Measurements from ENCODE around the gene DUXB.

The DUXB gene

DNA sequence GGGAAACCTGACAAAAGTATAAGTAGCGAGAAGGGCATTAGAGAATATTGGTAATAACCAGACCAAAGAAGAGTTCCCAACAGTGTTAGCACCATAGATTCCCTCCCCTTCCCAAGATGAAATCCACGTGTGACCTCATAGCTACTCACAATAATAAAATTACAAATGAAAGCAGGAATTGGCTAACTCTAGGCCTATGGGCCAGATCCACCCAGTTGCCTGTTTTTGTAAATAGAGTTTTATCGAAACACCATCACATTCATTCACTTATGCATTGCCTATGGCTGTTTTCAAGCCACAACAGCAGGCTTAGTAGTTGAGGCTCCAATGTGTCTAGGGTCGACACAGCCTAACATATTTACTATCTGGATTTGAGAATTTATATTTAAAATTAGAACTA, 17.2 kb upstream of the DUXB start:
- Histone ChIP-seq H3K9me3 (ENCODE audit: control insufficient read depth in 5 of 5, low read length in 5 of 5) (no peaks in the 10 kb centered on the region), H3K27ac (ENCODE audit: low read depth, low read length) (no peak overlapping the region), H3K4me1 (ENCODE audit: control insufficient read depth in 5 of 5, insufficient read depth in 5 of 5, low read length in 5 of 5) (no peaks in the 10 kb centered on the region), H3K27me3 (ENCODE audit: control insufficient read depth in 5 of 5, insufficient read depth in 4 of 5, low read length in 5 of 5) (no peaks in the 10 kb centered on the region), H3K36me3 (ENCODE audit: control insufficient read depth in 5 of 5, insufficient read depth in 5 of 5, low read length in 5 of 5) (no peaks in the 10 kb centered on the region), H3K9ac (ENCODE audit: low read length in 5 of 5) (no peak overlapping the region), H3K4me3 (ENCODE audit: low read depth in 1 of 5, low read length in 5 of 5) (no peak overlapping the region)

DNA sequence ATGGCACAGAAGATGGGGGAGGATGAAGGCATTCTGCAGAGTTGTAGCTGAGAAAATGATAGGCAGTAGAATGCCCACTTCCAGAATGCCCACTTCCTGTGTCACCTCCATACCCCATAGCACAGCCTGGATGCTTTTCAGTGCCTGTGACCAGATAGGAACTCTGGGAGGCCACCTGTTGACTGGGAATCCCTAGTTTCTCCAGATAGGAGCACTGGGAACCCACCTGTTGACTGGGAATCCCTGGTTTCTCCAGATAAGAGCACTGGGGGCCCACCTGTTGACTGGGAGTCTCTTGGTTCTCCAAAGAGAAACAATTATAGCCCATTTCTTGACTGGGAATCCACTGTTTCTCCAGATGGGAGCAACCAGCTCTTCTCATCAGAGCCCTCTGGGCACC, 13.4 kb upstream of the DUXB start:
- H3K9ac ChIP-seq (ENCODE audit: low read length in 5 of 5) = no peak overlapping the region
- no peaks in the 10 kb centered on the region for H3K27me3 ChIP-seq (ENCODE audit: control insufficient read depth in 5 of 5, insufficient read depth in 4 of 5, low read length in 5 of 5)
- no peaks in the 10 kb centered on the region for H3K36me3 ChIP-seq (ENCODE audit: control insufficient read depth in 5 of 5, insufficient read depth in 5 of 5, low read length in 5 of 5)
- peaks cover 2 to 15% (median 10%) of the 10 kb centered on the region in 5 donors for H3K9me3 ChIP-seq (ENCODE audit: control insufficient read depth in 5 of 5, low read length in 5 of 5)
- no peak overlapping the region for H3K4me3 ChIP-seq (ENCODE audit: low read depth in 1 of 5, low read length in 5 of 5)
- H3K4me1 ChIP-seq (ENCODE audit: control insufficient read depth in 5 of 5, insufficient read depth in 5 of 5, low read length in 5 of 5) = no peaks in the 10 kb centered on the region
- H3K27ac ChIP-seq (ENCODE audit: low read depth, low read length) = no peak overlapping the region

DNA sequence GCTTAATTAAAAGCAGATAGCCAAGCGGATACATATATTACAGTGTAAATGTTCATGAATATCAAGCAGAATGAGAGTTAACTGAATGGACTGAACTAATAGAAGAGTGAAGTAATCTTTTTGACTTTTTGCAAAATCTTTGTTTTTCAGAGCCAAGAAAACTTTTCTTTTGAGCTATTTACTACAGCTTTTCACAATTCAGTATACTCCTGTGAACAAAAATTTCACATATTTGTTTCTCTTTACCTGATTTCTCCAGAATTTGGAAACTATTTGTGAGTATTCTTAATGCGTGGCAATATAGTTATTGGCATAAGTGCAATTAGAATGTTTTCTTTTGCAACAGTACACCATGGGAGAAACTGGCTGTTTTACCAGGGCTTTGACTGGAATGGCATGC, 9.1 kb upstream of the DUXB start:
- no peaks in the 10 kb centered on the region for H3K36me3 ChIP-seq (ENCODE audit: control insufficient read depth in 5 of 5, insufficient read depth in 5 of 5, low read length in 5 of 5)
- H3K4me3 ChIP-seq (ENCODE audit: low read depth in 1 of 5, low read length in 5 of 5) = no peak overlapping the region
- H3K27me3 ChIP-seq (ENCODE audit: control insufficient read depth in 5 of 5, insufficient read depth in 4 of 5, low read length in 5 of 5) = no peaks in the 10 kb centered on the region
- no peak overlapping the region for H3K9ac ChIP-seq (ENCODE audit: low read length in 5 of 5)
- H3K4me1 ChIP-seq (ENCODE audit: control insufficient read depth in 5 of 5, insufficient read depth in 5 of 5, low read length in 5 of 5) = no peaks in the 10 kb centered on the region
- H3K27ac ChIP-seq (ENCODE audit: low read depth, low read length) = no peak overlapping the region
- H3K9me3 ChIP-seq (ENCODE audit: control insufficient read depth in 5 of 5, low read length in 5 of 5) = peaks cover 6 to 22% (median 15%) of the 10 kb centered on the region in 5 donors

DNA sequence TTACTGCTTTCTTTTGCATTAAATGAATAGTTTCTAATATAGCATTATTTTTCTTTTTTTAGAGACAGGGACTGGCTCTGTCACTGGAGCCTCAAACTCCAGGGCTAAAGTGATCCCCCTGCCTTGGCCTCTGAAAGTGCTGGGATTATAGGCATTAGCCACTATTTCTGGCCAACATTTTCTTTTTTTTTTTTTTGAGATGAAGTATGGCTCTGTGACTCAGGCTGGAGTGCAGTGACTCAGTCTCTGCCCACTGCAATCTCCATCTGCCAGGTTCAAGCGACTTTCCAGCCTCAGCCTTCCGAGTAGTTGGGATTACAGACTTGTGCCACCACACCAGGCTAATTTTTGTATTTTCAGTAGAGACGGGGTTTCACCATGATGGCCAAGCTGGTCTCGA, 2.0 kb upstream of the DUXB start:
- Histone ChIP-seq H3K27me3 (ENCODE audit: control insufficient read depth in 5 of 5, insufficient read depth in 4 of 5, low read length in 5 of 5) (no peaks in the 10 kb centered on the region), H3K36me3 (ENCODE audit: control insufficient read depth in 5 of 5, insufficient read depth in 5 of 5, low read length in 5 of 5) (no peaks in the 10 kb centered on the region), H3K4me1 (ENCODE audit: control insufficient read depth in 5 of 5, insufficient read depth in 5 of 5, low read length in 5 of 5) (no peaks in the 10 kb centered on the region), H3K9me3 (ENCODE audit: control insufficient read depth in 5 of 5, low read length in 5 of 5) (no peaks in the 10 kb centered on the region), H3K27ac (ENCODE audit: low read depth, low read length) (no peak overlapping the region), H3K4me3 (ENCODE audit: low read depth in 1 of 5, low read length in 5 of 5) (no peak overlapping the region), H3K9ac (ENCODE audit: low read length in 5 of 5) (no peak overlapping the region)

DNA sequence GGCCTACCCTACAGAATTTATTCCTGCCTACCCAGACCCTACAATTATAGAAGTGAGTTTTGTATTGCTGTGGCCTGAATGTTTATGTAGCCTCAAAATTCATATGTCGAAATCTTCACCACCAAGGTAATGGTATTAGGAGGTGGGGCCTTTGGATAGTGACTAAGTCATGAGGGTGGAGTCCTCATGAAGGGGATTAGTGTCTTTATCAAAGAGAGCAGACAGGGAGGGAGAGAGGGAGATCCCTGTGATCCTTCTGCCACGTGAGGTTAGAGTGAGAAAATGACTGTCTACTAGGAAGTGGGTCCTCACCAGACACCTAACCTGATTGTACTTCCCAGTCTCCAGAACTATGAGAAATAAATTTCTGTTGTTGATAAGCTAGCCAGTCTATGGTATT, 981 bp upstream of the DUXB start:
- no peak overlapping the region for H3K27ac ChIP-seq (ENCODE audit: low read depth, low read length)
- H3K9me3 ChIP-seq (ENCODE audit: control insufficient read depth in 5 of 5, low read length in 5 of 5) = no peaks in the 10 kb centered on the region
- H3K4me3 ChIP-seq (ENCODE audit: low read depth in 1 of 5, low read length in 5 of 5) = no peak overlapping the region
- no peak overlapping the region for H3K9ac ChIP-seq (ENCODE audit: low read length in 5 of 5)
- H3K4me1 ChIP-seq (ENCODE audit: control insufficient read depth in 5 of 5, insufficient read depth in 5 of 5, low read length in 5 of 5) = no peaks in the 10 kb centered on the region
- no peaks in the 10 kb centered on the region for H3K36me3 ChIP-seq (ENCODE audit: control insufficient read depth in 5 of 5, insufficient read depth in 5 of 5, low read length in 5 of 5)
- no peaks in the 10 kb centered on the region for H3K27me3 ChIP-seq (ENCODE audit: control insufficient read depth in 5 of 5, insufficient read depth in 4 of 5, low read length in 5 of 5)

DNA sequence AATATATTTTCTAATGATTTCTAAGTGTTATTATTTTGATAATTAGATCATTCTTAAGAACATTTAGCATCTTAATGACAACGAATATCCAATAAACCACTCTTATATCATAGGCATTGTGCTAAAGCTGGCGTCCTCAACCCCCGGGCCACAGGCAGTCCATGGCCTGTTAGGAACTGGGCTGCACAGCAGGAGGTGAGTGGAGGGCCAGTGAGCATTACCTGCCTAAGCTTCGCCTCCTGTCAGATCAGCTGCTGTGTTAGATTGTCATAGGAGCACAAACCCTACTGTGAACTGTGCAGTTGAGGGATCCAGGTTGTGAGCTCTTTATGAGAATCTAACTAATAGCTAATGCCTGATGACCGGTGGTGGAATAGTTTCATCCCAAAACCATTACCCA, 3.7 kb downstream of the DUXB start:
- Histone ChIP-seq H3K27ac (ENCODE audit: low read depth, low read length) (no peak overlapping the region), H3K27me3 (ENCODE audit: control insufficient read depth in 5 of 5, insufficient read depth in 4 of 5, low read length in 5 of 5) (no peaks in the 10 kb centered on the region), H3K4me3 (ENCODE audit: low read depth in 1 of 5, low read length in 5 of 5) (no peak overlapping the region), H3K9ac (ENCODE audit: low read length in 5 of 5) (no peak overlapping the region), H3K4me1 (ENCODE audit: control insufficient read depth in 5 of 5, insufficient read depth in 5 of 5, low read length in 5 of 5) (no peaks in the 10 kb centered on the region), H3K36me3 (ENCODE audit: control insufficient read depth in 5 of 5, insufficient read depth in 5 of 5, low read length in 5 of 5) (peaks cover 0 to 2% (median 0%) of the 10 kb centered on the region in 5 donors), H3K9me3 (ENCODE audit: control insufficient read depth in 5 of 5, low read length in 5 of 5) (no peaks in the 10 kb centered on the region)

DNA sequence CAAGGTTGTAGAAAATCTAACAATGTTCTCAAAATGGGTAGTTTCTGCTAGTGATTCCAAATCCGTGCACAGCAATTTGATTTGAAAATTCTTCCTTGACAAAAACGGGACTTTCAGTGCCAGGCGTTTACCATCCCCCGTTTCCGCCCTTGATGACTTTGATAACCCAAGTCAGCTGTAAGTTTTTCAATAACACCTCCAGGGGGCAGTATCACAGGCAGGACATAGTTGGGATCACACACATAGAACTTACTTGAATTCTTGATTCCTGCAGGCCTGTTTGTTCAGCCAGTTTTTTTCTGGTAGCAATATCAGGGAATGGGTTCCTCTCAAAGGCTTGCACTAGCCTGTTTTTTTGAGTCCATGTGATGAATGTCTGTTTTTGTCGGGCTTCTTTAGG, 5.6 kb downstream of the DUXB start:
- Histone ChIP-seq H3K9me3 (ENCODE audit: control insufficient read depth in 5 of 5, low read length in 5 of 5) (no peaks in the 10 kb centered on the region), H3K27ac (ENCODE audit: low read depth, low read length) (no peak overlapping the region), H3K4me3 (ENCODE audit: low read depth in 1 of 5, low read length in 5 of 5) (no peak overlapping the region), H3K4me1 (ENCODE audit: control insufficient read depth in 5 of 5, insufficient read depth in 5 of 5, low read length in 5 of 5) (no peaks in the 10 kb centered on the region), H3K9ac (ENCODE audit: low read length in 5 of 5) (no peak overlapping the region), H3K36me3 (ENCODE audit: control insufficient read depth in 5 of 5, insufficient read depth in 5 of 5, low read length in 5 of 5) (peaks cover 0 to 2% (median 0%) of the 10 kb centered on the region in 5 donors), H3K27me3 (ENCODE audit: control insufficient read depth in 5 of 5, insufficient read depth in 4 of 5, low read length in 5 of 5) (no peaks in the 10 kb centered on the region)

DNA sequence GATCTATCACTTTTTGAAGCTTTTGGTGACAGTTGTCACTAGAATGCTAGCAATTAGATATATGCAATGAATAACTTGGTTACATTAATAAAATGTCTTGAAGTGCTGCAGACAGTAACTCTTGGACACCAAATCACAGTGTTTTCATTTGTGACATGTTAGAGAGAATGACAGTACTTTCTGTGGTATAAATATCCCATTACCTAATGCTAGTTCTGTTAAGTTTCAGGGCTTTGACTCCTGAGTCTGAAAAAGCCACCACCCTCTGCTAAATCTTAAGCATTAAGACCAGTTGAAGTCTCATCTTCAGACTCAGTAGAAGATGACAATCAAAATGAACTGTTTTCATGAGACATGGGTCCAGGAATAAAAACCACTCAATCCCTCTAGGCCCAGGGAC, 13.9 kb downstream of the DUXB start:
- Histone ChIP-seq H3K27me3 (ENCODE audit: control insufficient read depth in 5 of 5, insufficient read depth in 4 of 5, low read length in 5 of 5) (no peaks in the 10 kb centered on the region), H3K27ac (ENCODE audit: low read depth, low read length) (no peak overlapping the region), H3K4me1 (ENCODE audit: control insufficient read depth in 5 of 5, insufficient read depth in 5 of 5, low read length in 5 of 5) (no peaks in the 10 kb centered on the region), H3K9ac (ENCODE audit: low read length in 5 of 5) (no peak overlapping the region), H3K9me3 (ENCODE audit: control insufficient read depth in 5 of 5, low read length in 5 of 5) (no peaks in the 10 kb centered on the region), H3K4me3 (ENCODE audit: low read depth in 1 of 5, low read length in 5 of 5) (no peak overlapping the region), H3K36me3 (ENCODE audit: control insufficient read depth in 5 of 5, insufficient read depth in 5 of 5, low read length in 5 of 5) (no peaks in the 10 kb centered on the region)

DNA sequence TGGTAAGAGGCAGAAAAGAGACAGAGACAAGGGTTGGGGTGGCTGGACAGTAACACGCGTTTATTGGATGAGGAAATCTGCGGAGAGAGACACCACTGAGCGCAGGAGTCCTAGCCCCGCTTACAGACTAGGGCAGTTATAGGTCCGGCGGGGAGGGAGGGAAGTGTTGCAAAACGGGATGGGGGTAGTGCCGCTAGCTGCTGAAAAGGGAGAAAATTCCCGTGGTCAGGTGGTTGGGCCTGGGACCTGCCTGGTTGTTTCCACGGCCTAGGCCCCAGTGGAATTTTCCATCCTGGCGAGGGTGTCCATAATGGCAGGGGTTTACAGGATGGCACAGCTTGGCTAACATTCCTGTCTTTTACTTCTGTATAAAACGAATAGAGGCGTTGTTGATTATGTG, 19.0 kb downstream of the DUXB start:
- Histone ChIP-seq H3K27ac (ENCODE audit: low read depth, low read length) (no peak overlapping the region), H3K4me1 (ENCODE audit: control insufficient read depth in 5 of 5, insufficient read depth in 5 of 5, low read length in 5 of 5) (peaks cover 0 to 9% (median 2%) of the 10 kb centered on the region in 5 donors), H3K4me3 (ENCODE audit: low read depth in 1 of 5, low read length in 5 of 5) (no peak overlapping the region), H3K36me3 (ENCODE audit: control insufficient read depth in 5 of 5, insufficient read depth in 5 of 5, low read length in 5 of 5) (no peaks in the 10 kb centered on the region), H3K9ac (ENCODE audit: low read length in 5 of 5) (no peak overlapping the region), H3K9me3 (ENCODE audit: control insufficient read depth in 5 of 5, low read length in 5 of 5) (no peaks in the 10 kb centered on the region), H3K27me3 (ENCODE audit: control insufficient read depth in 5 of 5, insufficient read depth in 4 of 5, low read length in 5 of 5) (no peaks in the 10 kb centered on the region)

DNA sequence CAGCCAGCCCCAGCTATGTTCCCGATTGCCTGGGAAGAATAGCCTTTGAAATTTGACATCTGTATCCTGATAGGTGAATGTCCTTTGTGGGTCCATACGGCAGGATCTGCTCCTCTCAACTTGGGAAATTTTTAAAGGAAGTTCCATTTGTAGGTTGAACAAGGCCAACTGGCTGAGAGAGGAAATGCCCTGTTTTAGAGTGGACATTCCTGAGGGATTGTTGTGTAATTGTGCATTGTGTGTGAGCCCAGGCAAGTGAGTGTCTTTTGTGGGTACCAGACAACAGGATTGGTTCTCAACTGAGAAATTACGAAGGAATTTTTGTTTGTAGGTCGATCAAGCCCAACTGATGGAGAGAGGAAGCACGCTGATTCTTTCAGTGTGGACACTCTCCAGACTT, 21.9 kb downstream of the DUXB start:
- Histone ChIP-seq H3K9ac (ENCODE audit: low read length in 5 of 5) (no peak overlapping the region), H3K27me3 (ENCODE audit: control insufficient read depth in 5 of 5, insufficient read depth in 4 of 5, low read length in 5 of 5) (no peaks in the 10 kb centered on the region), H3K4me3 (ENCODE audit: low read depth in 1 of 5, low read length in 5 of 5) (no peak overlapping the region), H3K27ac (ENCODE audit: low read depth, low read length) (no peak overlapping the region), H3K9me3 (ENCODE audit: control insufficient read depth in 5 of 5, low read length in 5 of 5) (no peaks in the 10 kb centered on the region), H3K4me1 (ENCODE audit: control insufficient read depth in 5 of 5, insufficient read depth in 5 of 5, low read length in 5 of 5) (peaks cover 0 to 9% (median 2%) of the 10 kb centered on the region in 5 donors), H3K36me3 (ENCODE audit: control insufficient read depth in 5 of 5, insufficient read depth in 5 of 5, low read length in 5 of 5) (no peaks in the 10 kb centered on the region)

DNA sequence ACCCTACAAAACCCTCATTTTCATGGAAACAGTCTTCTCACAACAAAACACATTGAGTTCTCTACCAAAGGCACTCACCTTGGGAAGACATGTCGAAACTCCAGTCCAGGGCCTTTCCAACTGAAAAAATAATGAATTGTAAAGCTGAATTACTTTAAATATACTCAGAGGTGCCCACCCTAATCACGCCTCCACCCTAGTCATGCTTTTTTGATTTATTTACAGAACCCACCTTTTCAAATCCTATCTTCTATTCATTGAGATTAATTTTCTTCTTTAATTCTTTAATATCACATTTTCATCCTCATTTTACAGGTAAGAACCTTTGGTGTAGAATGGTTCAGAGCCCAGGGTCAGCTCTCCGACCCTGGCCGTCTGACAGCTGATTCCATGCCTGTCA, 24.4 kb downstream of the DUXB start, which contains the start of gene CPHXL2:
CPHXL2 (minus strand) TSS at position 101 of the 400 bp plus-strand sequence; CDS start at position 91, 10 bp downstream.
- Histone ChIP-seq H3K9ac (ENCODE audit: low read length in 5 of 5) (no peak within 1 kb of the TSS), H3K4me1 (ENCODE audit: control insufficient read depth in 5 of 5, insufficient read depth in 5 of 5, low read length in 5 of 5) (peaks cover 0 to 9% (median 2%) of the 10 kb centered on the region in 5 donors), H3K36me3 (ENCODE audit: control insufficient read depth in 5 of 5, insufficient read depth in 5 of 5, low read length in 5 of 5) (no peaks in the 10 kb centered on the region), H3K4me3 (ENCODE audit: low read depth in 1 of 5, low read length in 5 of 5) (no peak within 1 kb of the TSS), H3K27ac (ENCODE audit: low read depth, low read length) (no peak within 1 kb of the TSS), H3K9me3 (ENCODE audit: control insufficient read depth in 5 of 5, low read length in 5 of 5) (no peaks in the 10 kb centered on the region), H3K27me3 (ENCODE audit: control insufficient read depth in 5 of 5, insufficient read depth in 4 of 5, low read length in 5 of 5) (no peaks in the 10 kb centered on the region)
